ENCODE measurements around the gene NFKB2. TPM values are rescaled to one million over a fixed set of nuclear protein-coding genes. Genes with fewer than 3 reads are reported as not detected.
A peak's percentile ranks its signal among the peaks of the same experiment; 100 is the strongest.

NFKB2 gene
- total RNA-seq, 1 donor from 2014 or later = 30.9 TPM

DNA sequence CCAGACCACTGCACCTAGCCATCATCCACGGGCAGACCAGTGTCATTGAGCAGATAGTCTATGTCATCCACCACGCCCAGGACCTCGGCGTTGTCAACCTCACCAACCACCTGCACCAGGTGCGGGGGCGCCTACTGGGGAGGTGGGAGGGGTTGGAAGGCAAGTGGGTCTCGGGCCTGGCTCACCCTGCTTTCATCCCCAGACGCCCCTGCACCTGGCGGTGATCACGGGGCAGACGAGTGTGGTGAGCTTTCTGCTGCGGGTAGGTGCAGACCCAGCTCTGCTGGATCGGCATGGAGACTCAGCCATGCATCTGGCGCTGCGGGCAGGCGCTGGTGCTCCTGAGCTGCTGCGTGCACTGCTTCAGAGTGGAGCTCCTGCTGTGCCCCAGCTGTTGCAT is 4.6 kb downstream of the NFKB2 start:
- Histone ChIP-seq H3K4me1 (peaks cover 41% of the 10 kb centered on the region), H3K27ac (peak overlapping the region; percentile 84), H3K27me3 (ENCODE audit: low read depth) (no peaks in the 10 kb centered on the region), H3K4me3 (peak overlapping the region; percentile 64), H3K36me3 (peaks cover 44% of the 10 kb centered on the region), H3K9me3 (no peaks in the 10 kb centered on the region)
- TF ChIP-seq, protein P1, sequence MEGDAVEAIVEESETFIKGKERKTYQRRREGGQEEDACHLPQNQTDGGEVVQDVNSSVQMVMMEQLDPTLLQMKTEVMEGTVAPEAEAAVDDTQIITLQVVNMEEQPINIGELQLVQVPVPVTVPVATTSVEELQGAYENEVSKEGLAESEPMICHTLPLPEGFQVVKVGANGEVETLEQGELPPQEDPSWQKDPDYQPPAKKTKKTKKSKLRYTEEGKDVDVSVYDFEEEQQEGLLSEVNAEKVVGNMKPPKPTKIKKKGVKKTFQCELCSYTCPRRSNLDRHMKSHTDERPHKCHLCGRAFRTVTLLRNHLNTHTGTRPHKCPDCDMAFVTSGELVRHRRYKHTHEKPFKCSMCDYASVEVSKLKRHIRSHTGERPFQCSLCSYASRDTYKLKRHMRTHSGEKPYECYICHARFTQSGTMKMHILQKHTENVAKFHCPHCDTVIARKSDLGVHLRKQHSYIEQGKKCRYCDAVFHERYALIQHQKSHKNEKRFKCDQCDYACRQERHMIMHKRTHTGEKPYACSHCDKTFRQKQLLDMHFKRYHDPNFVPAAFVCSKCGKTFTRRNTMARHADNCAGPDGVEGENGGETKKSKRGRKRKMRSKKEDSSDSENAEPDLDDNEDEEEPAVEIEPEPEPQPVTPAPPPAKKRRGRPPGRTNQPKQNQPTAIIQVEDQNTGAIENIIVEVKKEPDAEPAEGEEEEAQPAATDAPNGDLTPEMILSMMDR (IDR thresholded peaks at IDR 0.05) = no peak
- DNase-seq = no peak
- no peak for ATAC-seq
- intact Hi-C loops (cut with DNase I) = no loop called here

DNA sequence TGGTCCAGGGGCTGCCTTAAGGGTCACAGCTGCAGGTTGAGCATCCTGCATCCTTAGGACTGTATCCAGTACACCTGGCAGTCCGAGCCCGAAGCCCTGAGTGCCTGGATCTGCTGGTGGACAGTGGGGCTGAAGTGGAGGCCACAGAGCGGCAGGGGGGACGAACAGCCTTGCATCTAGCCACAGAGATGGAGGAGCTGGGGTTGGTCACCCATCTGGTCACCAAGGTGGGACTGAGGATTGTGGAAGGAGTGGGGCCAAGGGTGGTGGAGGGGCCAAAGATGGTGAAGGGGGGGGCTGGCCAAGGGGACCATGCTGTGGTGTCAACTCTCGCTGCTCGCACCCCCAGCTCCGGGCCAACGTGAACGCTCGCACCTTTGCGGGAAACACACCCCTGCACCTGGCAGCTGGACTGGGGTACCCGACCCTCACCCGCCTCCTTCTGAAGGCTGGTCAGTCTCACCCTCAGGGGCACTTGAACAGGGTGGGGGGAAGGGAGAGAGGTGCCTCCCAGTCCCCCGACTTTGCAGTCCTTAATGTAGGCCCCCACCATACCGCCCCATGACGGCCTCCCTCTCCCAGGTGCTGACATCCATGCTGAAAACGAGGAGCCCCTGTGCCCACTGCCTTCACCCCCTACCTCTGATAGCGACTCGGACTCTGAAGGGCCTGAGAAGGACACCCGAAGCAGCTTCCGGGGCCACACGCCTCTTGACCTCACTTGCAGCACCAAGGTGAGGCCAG is 5.3 kb downstream of the NFKB2 start:
- TF ChIP-seq, protein P1 (IDR thresholded peaks at IDR 0.05) = no peak
- H3K9me3 ChIP-seq = no peaks in the 10 kb centered on the region
- intact Hi-C loops (cut with DNase I) = no loop called here
- no peak overlapping the region for H3K27ac ChIP-seq
- H3K36me3 ChIP-seq = peaks cover 44% of the 10 kb centered on the region
- H3K4me1 ChIP-seq = peaks cover 41% of the 10 kb centered on the region
- no peaks in the 10 kb centered on the region for H3K27me3 ChIP-seq (ENCODE audit: low read depth)
- ATAC-seq (no peak), DNase-seq (no peak)
- H3K4me3 ChIP-seq = no peak overlapping the region

DNA sequence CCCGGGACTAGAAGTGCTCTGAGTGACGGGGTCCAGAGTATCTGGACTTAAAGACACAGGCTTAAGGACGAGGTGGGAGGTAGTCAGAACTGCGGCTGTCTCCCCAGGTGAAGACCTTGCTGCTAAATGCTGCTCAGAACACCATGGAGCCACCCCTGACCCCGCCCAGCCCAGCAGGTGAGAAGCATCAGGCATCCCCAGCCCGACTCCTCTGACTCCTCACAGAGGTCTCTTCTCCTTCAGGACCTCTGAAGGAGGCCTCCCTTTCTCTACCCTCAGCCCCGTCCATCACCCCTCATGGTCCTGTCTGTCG is 5.8 kb downstream of the NFKB2 start:
- Histone ChIP-seq H3K27ac (no peak overlapping the region), H3K9me3 (no peaks in the 10 kb centered on the region), H3K4me1 (peaks cover 36% of the 10 kb centered on the region), H3K36me3 (peaks cover 44% of the 10 kb centered on the region), H3K4me3 (no peak overlapping the region), H3K27me3 (ENCODE audit: low read depth) (no peaks in the 10 kb centered on the region)
- ATAC-seq (no peak), DNase-seq (no peak)
- intact Hi-C loops (cut with DNase I) = no loop called here
- TF ChIP-seq, protein P1 (IDR thresholded peaks at IDR 0.05) = no peak

DNA sequence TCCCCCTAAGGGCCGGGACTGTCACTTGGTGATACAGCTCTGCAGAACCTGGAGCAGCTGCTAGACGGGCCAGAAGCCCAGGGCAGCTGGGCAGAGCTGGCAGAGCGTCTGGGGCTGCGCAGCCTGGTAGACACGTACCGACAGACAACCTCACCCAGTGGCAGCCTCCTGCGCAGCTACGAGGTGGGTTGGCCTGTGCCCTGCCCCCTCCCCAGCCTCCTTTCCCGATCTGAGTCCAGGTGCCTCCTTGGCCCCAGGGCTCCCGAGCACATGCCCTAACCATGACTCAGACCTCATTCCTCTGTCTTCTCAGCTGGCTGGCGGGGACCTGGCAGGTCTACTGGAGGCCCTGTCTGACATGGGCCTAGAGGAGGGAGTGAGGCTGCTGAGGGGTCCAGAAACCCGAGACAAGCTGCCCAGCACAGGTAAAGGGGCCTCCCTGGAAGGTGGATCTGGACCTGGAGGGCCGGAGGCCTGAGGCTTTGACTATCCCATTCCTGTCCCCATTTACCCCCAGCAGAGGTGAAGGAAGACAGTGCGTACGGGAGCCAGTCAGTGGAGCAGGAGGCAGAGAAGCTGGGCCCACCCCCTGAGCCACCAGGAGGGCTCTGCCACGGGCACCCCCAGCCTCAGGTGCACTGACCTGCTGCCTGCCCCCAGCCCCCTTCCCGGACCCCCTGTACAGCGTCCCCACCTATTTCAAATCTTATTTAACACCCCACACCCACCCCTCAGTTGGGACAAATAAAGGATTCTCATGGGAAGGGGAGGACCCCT is 6.4 kb downstream of the NFKB2 start:
- H3K36me3 ChIP-seq = peaks cover 44% of the 10 kb centered on the region

DNA sequence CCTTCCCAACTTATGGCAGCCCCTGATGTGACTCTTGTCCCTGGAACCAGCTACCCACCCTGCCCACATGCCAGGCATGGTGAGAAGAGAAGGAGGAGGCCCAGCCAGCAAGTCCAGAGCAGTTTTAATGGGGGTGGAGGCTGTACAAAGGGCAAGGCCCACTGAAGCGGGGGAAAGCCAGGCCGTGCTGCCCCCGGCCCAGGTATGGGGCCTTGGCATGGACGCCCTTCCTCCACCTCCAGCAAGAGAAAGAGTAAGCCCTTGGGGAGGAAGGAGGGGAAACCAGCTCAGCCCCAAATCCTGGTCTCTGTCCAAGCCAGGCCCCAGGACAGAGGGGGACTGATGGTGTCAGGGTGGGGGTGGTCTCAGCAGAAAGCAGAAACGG is 7.0 kb downstream of the NFKB2 start:
- TF ChIP-seq, protein P1 (IDR thresholded peaks at IDR 0.05) = no peak
- Histone ChIP-seq H3K4me3 (no peak overlapping the region), H3K27ac (no peak overlapping the region), H3K27me3 (ENCODE audit: low read depth) (peaks cover 3% of the 10 kb centered on the region), H3K4me1 (peaks cover 25% of the 10 kb centered on the region), H3K9me3 (no peaks in the 10 kb centered on the region), H3K36me3 (peaks cover 42% of the 10 kb centered on the region)
- intact Hi-C loops (cut with DNase I) = no loop called here
- no peak for DNase-seq
- no peak for ATAC-seq

More for the DNA sequence above, 6.4 kb downstream of the NFKB2 start:
- ATAC-seq = no peak
- Histone ChIP-seq H3K9me3 (no peaks in the 10 kb centered on the region), H3K4me3 (no peak overlapping the region), H3K27me3 (ENCODE audit: low read depth) (no peaks in the 10 kb centered on the region), H3K4me1 (peaks cover 30% of the 10 kb centered on the region), H3K27ac (no peak overlapping the region)
- intact Hi-C loops (cut with DNase I) = no loop called here
- TF ChIP-seq, protein P1 (IDR thresholded peaks at IDR 0.05) = no peak
- no peak for DNase-seq
